ENCODE data around the gene KRT6C. TPM values are rescaled to one million over a fixed set of nuclear protein-coding genes. Genes with fewer than 3 reads are reported as not detected.

The KRT6C gene
- total RNA-seq, 1 donor from 2014 or later, result not detected

DNA sequence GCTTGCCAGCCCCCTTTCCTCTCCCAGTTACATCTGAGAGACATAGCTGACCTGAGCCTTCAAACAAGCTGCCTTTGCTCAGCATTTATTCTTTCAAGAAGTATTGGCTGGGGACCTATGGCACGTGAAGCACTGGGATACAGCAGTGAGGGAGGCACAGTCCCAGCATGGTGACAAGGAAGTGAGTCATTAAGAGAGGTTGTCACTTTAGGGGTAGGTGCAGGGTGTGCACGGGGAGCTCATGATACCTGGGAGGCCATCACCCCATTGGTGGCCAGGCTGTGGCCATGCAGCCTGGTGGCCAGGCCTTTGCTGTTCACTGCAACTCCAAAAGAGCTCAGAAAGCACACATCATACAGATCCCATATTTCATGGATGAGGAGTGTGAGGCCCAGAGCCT is 33.8 kb downstream of the KRT6C start:
- TF ChIP-seq, protein P1, sequence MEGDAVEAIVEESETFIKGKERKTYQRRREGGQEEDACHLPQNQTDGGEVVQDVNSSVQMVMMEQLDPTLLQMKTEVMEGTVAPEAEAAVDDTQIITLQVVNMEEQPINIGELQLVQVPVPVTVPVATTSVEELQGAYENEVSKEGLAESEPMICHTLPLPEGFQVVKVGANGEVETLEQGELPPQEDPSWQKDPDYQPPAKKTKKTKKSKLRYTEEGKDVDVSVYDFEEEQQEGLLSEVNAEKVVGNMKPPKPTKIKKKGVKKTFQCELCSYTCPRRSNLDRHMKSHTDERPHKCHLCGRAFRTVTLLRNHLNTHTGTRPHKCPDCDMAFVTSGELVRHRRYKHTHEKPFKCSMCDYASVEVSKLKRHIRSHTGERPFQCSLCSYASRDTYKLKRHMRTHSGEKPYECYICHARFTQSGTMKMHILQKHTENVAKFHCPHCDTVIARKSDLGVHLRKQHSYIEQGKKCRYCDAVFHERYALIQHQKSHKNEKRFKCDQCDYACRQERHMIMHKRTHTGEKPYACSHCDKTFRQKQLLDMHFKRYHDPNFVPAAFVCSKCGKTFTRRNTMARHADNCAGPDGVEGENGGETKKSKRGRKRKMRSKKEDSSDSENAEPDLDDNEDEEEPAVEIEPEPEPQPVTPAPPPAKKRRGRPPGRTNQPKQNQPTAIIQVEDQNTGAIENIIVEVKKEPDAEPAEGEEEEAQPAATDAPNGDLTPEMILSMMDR (conservative IDR thresholded peaks at IDR 0.05), result no peak
- no peak overlapping the region for H3K4me3 Mint-ChIP-seq
- H3K4me1 Mint-ChIP-seq, result peaks cover 22% of the 10 kb centered on the region
- no peak overlapping the region for H3K27ac Mint-ChIP-seq (ENCODE audit: unreplicated experiment)
- DNase-seq (ENCODE audit: low read depth, low spot score), result no peak
- H3K36me3 Mint-ChIP-seq (ENCODE audit: low read depth), result no peaks in the 10 kb centered on the region
- H3K9me3 Mint-ChIP-seq, result peaks cover 3% of the 10 kb centered on the region
- peaks cover 17% of the 10 kb centered on the region for H3K27me3 Mint-ChIP-seq (ENCODE audit: low read depth)

GRCh38 chr12:52439420-52439819 is 34.2 kb downstream of the KRT6C start:
- Mint-ChIP-seq H3K4me3 (no peak overlapping the region), H3K27me3 (ENCODE audit: low read depth) (peaks cover 17% of the 10 kb centered on the region), H3K27ac (ENCODE audit: unreplicated experiment) (no peak overlapping the region), H3K36me3 (ENCODE audit: low read depth) (no peaks in the 10 kb centered on the region), H3K9me3 (peaks cover 3% of the 10 kb centered on the region), H3K4me1 (peaks cover 22% of the 10 kb centered on the region)
- DNase-seq (ENCODE audit: low read depth, low spot score), result no peak
- TF ChIP-seq, protein P1 (conservative IDR thresholded peaks at IDR 0.05), result no peak

DNA sequence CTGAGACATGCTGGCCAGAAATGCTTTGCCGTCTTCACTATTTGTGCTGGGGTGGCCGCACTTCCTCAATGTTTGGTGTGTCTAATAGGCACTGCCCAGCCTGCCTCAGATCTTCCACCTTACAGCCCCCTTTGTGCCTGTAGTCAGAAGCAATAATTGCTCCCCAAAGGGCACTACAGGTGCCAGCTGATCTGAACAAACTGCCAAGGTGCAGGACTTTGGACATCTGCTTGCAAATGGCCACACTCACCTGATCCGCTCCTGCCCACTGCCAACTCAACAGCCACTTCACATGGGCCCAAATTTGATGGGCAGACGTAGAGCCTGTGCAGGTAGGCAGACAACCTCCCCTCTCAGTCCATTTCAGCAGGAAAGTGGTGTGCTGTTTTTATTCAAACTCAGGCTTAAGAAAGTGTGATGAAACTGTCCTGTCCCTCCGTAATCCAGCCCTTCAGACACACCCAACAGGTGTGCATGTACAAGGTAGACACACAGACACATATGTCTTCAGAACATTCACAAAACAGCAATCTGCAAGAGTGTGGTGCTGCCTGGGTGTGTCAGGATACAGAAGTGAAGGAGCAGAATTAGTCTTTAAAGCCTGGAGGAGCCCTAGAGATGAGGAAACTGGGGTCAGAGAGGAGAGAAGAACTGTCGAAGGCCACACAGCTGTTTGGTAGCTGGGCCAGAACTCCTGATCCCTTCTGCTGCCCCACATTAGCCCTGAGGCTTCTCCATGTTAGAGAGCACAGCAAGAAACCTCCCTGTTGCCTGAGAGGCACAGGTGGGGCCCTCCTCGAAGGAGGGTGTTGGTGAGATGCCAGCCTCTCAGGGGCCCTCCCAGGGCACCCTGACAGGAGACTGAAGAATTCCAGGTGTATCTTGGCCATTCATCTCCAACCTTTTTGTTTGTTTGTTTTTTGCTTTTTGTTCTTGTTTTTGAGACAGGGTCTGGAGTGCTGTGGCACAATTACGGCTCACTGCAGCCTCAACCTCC is 35.0 kb downstream of the KRT6C start:
- Mint-ChIP-seq H3K27ac (ENCODE audit: unreplicated experiment) (no peak overlapping the region), H3K9me3 (peaks cover 3% of the 10 kb centered on the region), H3K36me3 (ENCODE audit: low read depth) (no peaks in the 10 kb centered on the region), H3K4me1 (peaks cover 22% of the 10 kb centered on the region), H3K4me3 (no peak overlapping the region), H3K27me3 (ENCODE audit: low read depth) (peaks cover 16% of the 10 kb centered on the region)
- DNase-seq (ENCODE audit: low read depth, low spot score), result no peak
- TF ChIP-seq, protein P1 (conservative IDR thresholded peaks at IDR 0.05), result no peak

GRCh38 chr12:52437508-52437907 is 36.1 kb downstream of the KRT6C start:
- Mint-ChIP-seq H3K27me3 (ENCODE audit: low read depth) (peaks cover 10% of the 10 kb centered on the region), H3K4me1 (peaks cover 22% of the 10 kb centered on the region), H3K9me3 (peaks cover 3% of the 10 kb centered on the region), H3K27ac (ENCODE audit: unreplicated experiment) (no peak overlapping the region), H3K36me3 (ENCODE audit: low read depth) (no peaks in the 10 kb centered on the region), H3K4me3 (no peak overlapping the region)
- TF ChIP-seq, protein P1 (conservative IDR thresholded peaks at IDR 0.05), result no peak
- DNase-seq (ENCODE audit: low read depth, low spot score), result no peak

DNA sequence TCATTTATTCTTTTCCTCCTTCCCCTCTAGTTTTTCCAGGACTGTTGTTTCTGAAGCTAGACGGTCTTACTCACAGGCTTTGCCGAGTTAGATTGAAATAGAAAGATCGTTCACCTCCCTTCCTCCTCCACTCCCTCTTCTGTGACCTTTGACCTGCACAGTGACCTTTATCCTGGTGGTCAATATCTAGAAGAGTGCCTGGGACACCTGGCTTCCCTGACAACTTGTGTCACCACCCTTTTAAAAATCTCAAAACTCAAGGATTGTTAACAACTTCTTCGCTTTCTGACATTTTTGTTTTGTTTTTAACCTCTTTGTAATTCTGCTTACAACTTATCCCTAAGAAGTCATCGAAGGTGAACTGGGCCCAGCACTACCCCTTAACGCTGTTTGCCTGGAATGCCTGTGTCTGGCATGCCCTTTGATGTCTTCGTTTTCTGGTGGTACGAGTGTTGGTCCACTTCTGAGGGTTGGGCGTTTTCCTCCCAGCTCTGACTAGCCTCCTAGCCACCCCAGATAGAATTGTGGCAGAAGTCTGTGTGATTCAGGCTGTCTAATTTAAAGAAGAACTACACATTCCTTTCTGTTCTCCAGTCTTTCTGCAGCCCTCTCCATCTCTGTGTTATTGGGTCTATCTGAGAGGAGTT is 36.7 kb downstream of the KRT6C start:
- peaks cover 3% of the 10 kb centered on the region for H3K9me3 Mint-ChIP-seq
- TF ChIP-seq, protein P1 (conservative IDR thresholded peaks at IDR 0.05), result no peak
- H3K4me3 Mint-ChIP-seq, result no peak overlapping the region
- DNase-seq (ENCODE audit: low read depth, low spot score), result no peak
- peaks cover 22% of the 10 kb centered on the region for H3K4me1 Mint-ChIP-seq
- H3K27ac Mint-ChIP-seq (ENCODE audit: unreplicated experiment), result peak overlapping the region; percentile 82
- no peaks in the 10 kb centered on the region for H3K36me3 Mint-ChIP-seq (ENCODE audit: low read depth)
- H3K27me3 Mint-ChIP-seq (ENCODE audit: low read depth), result peaks cover 5% of the 10 kb centered on the region

Data from neural crest cell (in vitro differentiated cells).